SK-N-SH (cell line): ENCODE data around the gene MYO1E. TPM values are rescaled to one million over a fixed set of nuclear protein-coding genes. Genes with fewer than 3 reads are reported as not detected.
A peak's percentile ranks its signal among the peaks of the same experiment; 100 is the strongest.

ENCODE experiments used
- CTCF ChIA-PET: fragments of 300-600, 350-600 bp; formaldehyde crosslinking; extraction: SDS; loops from one replicate; lab custom pipeline; 2021; lab: Yijun Ruan, JAX
- POLR2A ChIA-PET: fragments of 350-600 bp; sonication (Branson Sonifier 250); formaldehyde crosslinking; extraction: SDS; loops from one replicate; lab custom pipeline; 2020; ENCODE audit warnings: antibody characterized with exemption, inconsistent platforms; lab: Yijun Ruan, JAX
- DNase-seq: peaks from one replicate; pipeline ENCODE4 v3.0.0; 2012
- H2AFZ ChIP-seq: fragments of 200-600 bp; sonication (generic); 2 replicates; pipeline ENCODE4 v1.8.1; 2016; ENCODE audit warnings: antibody characterized with exemption, mild to moderate bottlenecking, low read depth
- H3F3A ChIP-seq: fragments of 200-600 bp; sonication (generic); replicated peaks from 2 replicates; pipeline ENCODE3; 2016; ENCODE audit warnings: antibody characterized with exemption, mild to moderate bottlenecking; ENCODE audit not compliant: insufficient read depth
- H3K27ac ChIP-seq, 2 experiments: fragments of 200-500 bp in 1 of 2; fragments of 200-600 bp in 1 of 2; sonication (Bioruptor generic) in 1 of 2; sonication (generic), shearing (Covaris generic) in 1 of 2; 2 replicates each; pipeline versions ENCODE4 v1.5.1 to v1.6.1; 2014 to 2016; ENCODE audit warnings: low read depth in 2 of 2, inconsistent platforms in 1 of 2, low read length in 1 of 2, mild to moderate bottlenecking in 1 of 2, mixed read lengths in 1 of 2
- H3K27me3 ChIP-seq: fragments of 200-600 bp; sonication (generic), shearing (Covaris generic); 2 replicates; pipeline ENCODE4 v1.6.1; 2016; ENCODE audit warnings: mixed run types; ENCODE audit not compliant: insufficient read depth
- H3K36me3 ChIP-seq, 2 experiments: fragments of 200-500 bp in 1 of 2; fragments of 200-600 bp in 1 of 2; sonication (Bioruptor generic) in 1 of 2; sonication (generic) in 1 of 2; replicated peaks in 1 of 2; 2 replicates each; pipeline versions ENCODE3 to v1.5.1; 2014 to 2016; ENCODE audit warnings: low read length in 1 of 2, mild to moderate bottlenecking in 1 of 2; ENCODE audit not compliant: insufficient read depth in 2 of 2, control insufficient read depth in 1 of 2
- H3K4me1 ChIP-seq, 2 experiments: fragments of 200-500 bp in 1 of 2; fragments of 200-600 bp in 1 of 2; sonication (Bioruptor generic) in 1 of 2; sonication (generic), shearing (Covaris generic) in 1 of 2; 2 replicates each; pipeline versions ENCODE4 v1.5.1 to v1.6.1; 2014 to 2016; ENCODE audit warnings: low read depth in 1 of 2, low read length in 1 of 2, mixed run types in 1 of 2; ENCODE audit not compliant: insufficient read depth in 2 of 2, control insufficient read depth in 1 of 2
- H3K4me2 ChIP-seq: fragments of 200-600 bp; sonication (generic), shearing (Covaris generic); 2 replicates; pipeline ENCODE4 v1.6.1; 2017; ENCODE audit warnings: mixed run types
- H3K4me3 ChIP-seq, 2 experiments: fragments of 200-500 bp in 1 of 2; fragments of 200-600 bp in 1 of 2; sonication (Bioruptor generic) in 1 of 2; sonication (generic), shearing (Covaris generic) in 1 of 2; 2 replicates each; pipeline versions ENCODE4 v1.5.1 to v1.8.1; 2014 to 2016; ENCODE audit warnings: low read depth in 2 of 2, inconsistent platforms in 1 of 2, low read length in 1 of 2, mild to moderate bottlenecking in 1 of 2, mixed read lengths in 1 of 2, moderate library complexity in 1 of 2
- H3K79me2 ChIP-seq: fragments of 200-600 bp; sonication (generic); 2 replicates; pipeline ENCODE4 v1.8.1; 2017; ENCODE audit warnings: mild to moderate bottlenecking; ENCODE audit not compliant: insufficient read depth
- H3K9ac ChIP-seq: fragments of 200-600 bp; sonication (generic); 2 replicates; pipeline ENCODE4 v1.6.1; 2017; ENCODE audit warnings: mixed run types
- H3K9me2 ChIP-seq: fragments of 200-600 bp; sonication (generic); 2 replicates; pipeline ENCODE4 v1.6.1; 2017; ENCODE audit warnings: mixed run types
- H3K9me3 ChIP-seq: fragments of 200-600 bp; sonication (generic); 2 replicates; pipeline ENCODE4 v1.6.1; 2017; ENCODE audit warnings: mixed run types, mild to moderate bottlenecking, moderate library complexity
- H4K20me1 ChIP-seq: fragments of 200-600 bp; sonication (generic); 2 replicates; pipeline ENCODE4 v1.6.1; 2017; ENCODE audit warnings: mild to moderate bottlenecking, mixed run types; ENCODE audit not compliant: insufficient read depth
- FOSL2 ChIP-seq: IDR thresholded peaks from 2 replicates; pipeline ENCODE4 v1.4.0; 2012; ENCODE audit warnings: low read depth, mild to moderate bottlenecking, moderate library complexity, borderline replicate concordance
- MXI1 ChIP-seq: IDR thresholded peaks from 2 replicates; pipeline ENCODE4 v1.6.1; 2012; ENCODE audit warnings: mild to moderate bottlenecking, low read depth, low read length, improper control_type of control experiment
- NFIC ChIP-seq: IDR thresholded peaks from 2 replicates; pipeline ENCODE4 v1.4.0; 2012; ENCODE audit warnings: borderline replicate concordance
- RAD21 ChIP-seq: IDR thresholded peaks from 2 replicates; pipeline ENCODE4 v1.6.1; 2012; ENCODE audit warnings: mild to moderate bottlenecking, low read length
- YY1 ChIP-seq: IDR thresholded peaks from 2 replicates; pipeline ENCODE4 v1.4.0; 2012; ENCODE audit warnings: low read depth, mild to moderate bottlenecking
- ZBTB33 ChIP-seq: IDR thresholded peaks from 2 replicates; pipeline ENCODE4 v1.4.0; 2012; ENCODE audit warnings: low read depth, borderline replicate concordance
- WGBS: methylation state at CpG from one replicate; pipeline ENCODE4 v1.1.6; 2017; ENCODE audit warnings: low lambda C conversion rate; 5-methylcytosine and 5-hydroxymethylcytosine counted together
- polyA plus RNA-seq, 3 experiments: library from polyadenylated mRNA; depleted of rRNA; stranded (reverse); fragments of >200 nt; gene quantifications; 2 replicates each; pipeline ENCODE4 v1.2.3, GENCODE V29; 2012

MYO1E gene
- polyA plus RNA-seq, 1 of the 3 experiments (the other 2 are of a cell fraction): 9.7 TPM

DNA sequence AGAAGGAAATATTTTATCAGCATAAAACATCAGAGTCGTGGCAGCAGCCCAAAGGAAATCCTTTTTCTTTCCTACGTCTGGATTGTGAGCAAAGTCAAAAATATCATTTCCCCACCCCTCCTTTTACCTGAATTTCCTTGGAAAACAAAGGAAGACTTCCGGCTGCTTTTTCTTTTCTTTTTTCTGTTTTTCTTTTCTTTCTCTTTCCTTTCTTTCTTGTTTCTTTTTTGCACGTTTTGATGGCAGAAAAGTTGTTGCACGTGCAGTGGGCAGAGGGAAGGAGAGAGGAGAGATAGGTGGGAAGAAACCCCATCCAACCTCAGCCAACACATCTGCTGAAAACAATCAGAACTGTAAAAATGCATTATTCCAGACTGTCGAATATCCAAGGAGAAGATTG is 544 bp upstream of the MYO1E start:
- CTCF ChIA-PET: no interaction called here
- peaks cover 39% of the 10 kb centered on the region; the same call in 1 of the 2 replicates for H3K79me2 ChIP-seq

DNA sequence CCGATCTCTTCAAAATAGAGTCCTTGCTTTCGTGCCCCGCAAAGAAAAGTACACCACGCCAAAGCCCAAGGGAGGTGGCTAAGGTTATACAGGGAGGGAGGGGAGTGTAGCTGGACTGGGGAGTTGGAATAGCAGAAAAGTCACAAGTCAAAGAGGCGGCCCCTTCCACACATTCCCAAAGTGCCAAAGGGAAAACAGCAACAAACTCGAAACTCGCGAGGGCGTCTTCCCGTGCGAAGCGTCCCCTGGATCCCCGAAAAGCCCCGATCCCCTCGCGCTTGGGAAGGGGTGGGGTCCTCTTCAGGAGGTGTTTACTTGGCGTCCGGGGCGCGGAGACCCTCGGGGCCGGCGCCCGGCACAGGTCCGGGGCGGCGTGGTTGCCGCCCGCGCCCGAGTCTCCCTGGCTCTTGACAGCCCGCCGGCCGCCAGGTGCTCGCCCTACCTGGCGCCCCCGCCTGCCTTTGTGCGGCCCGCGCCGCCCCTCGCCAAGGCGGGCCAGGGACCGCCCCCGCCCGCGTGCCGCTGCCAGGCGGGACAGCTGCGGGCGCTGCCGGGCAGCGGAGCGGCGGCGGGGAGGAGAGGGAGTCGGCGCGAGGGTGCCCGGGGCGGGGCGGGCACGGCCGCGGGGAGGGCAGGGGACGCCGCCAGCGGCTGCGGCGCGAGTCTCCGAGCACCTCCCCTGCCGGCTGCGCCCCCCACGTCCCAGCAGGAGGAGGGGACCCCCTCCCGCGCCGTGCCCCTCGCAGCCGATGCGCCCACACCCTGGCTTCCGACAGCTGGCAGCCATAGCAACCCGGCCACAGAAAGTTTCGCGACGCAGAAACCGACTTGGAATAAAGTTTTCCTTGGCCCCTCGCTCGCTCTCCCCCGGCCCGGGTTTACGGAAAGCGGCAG is 966 bp downstream of the MYO1E start:
- DNase-seq: peak; percentile 80
- CTCF ChIA-PET: no interaction called here
- peak overlapping the region; percentile 69 for H3K9ac ChIP-seq
- no peaks in the 10 kb centered on the region for H3K9me2 ChIP-seq
- peak overlapping the region; percentile 82 to 83 for H3K4me3 ChIP-seq
- H3K4me2 ChIP-seq: peak overlapping the region; percentile 78
- peaks cover 6% of the 10 kb centered on the region for H3F3A ChIP-seq
- H4K20me1 ChIP-seq: no peaks in the 10 kb centered on the region
- no peaks in the 10 kb centered on the region for H3K9me3 ChIP-seq
- peak overlapping the region; percentile 83; the same call in 1 of the 2 replicates for H2AFZ ChIP-seq
- H3K79me2 ChIP-seq: peaks cover 53% of the 10 kb centered on the region
- POLR2A ChIA-PET: no interaction called here
- H3K4me1 ChIP-seq: peaks cover 12 to 13% of the 10 kb centered on the region in 2 experiments; a peak in 2 of 4 replicates
- H3K36me3 ChIP-seq: no peaks in the 10 kb centered on the region
- no peak for TF ChIP-seq NFIC
- no peak for TF ChIP-seq ZBTB33
- 10% methylated on average over 21 of the region's 93 CpGs for WGBS
- H3K27me3 ChIP-seq: no peaks in the 10 kb centered on the region
- peak overlapping the region; percentile 86 to 87; a peak in 3 of 4 replicates for H3K27ac ChIP-seq

More for the DNA sequence above, 544 bp upstream of the MYO1E start:
- Histone ChIP-seq H3K4me2 (peak overlapping the region; percentile 78), H3K9ac (peak overlapping the region; percentile 69), H3K27me3 (no peaks in the 10 kb centered on the region), H3K4me3 (peak overlapping the region; percentile 82 to 83), H3K4me1 (peaks cover 7 to 12% of the 10 kb centered on the region in 2 experiments; a peak in 2 of 4 replicates), H3K9me2 (no peaks in the 10 kb centered on the region), H3K9me3 (no peaks in the 10 kb centered on the region), H4K20me1 (no peaks in the 10 kb centered on the region)
- no peak for DNase-seq
- POLR2A ChIA-PET: interaction anchor here (0.7 to 0.8 kb wide), 2 partner anchors 9 to 74 kb away, joined by 4 to 5 read pairs; no protein-coding TSS in a partner anchor
- WGBS: under 1% methylated on average over 6 of the region's 6 CpGs
- TF ChIP-seq NFIC (peak; percentile 0; the same call in 1 of the 2 replicates), YY1 (no peak)
- TF ChIP-seq, all 33 proteins: peak for 1
- Histone ChIP-seq H3K27ac (peak overlapping the region; percentile 86 to 87), H2AFZ (peak overlapping the region; percentile 95), H3F3A (peaks cover 6% of the 10 kb centered on the region), H3K36me3 (no peaks in the 10 kb centered on the region)

DNA sequence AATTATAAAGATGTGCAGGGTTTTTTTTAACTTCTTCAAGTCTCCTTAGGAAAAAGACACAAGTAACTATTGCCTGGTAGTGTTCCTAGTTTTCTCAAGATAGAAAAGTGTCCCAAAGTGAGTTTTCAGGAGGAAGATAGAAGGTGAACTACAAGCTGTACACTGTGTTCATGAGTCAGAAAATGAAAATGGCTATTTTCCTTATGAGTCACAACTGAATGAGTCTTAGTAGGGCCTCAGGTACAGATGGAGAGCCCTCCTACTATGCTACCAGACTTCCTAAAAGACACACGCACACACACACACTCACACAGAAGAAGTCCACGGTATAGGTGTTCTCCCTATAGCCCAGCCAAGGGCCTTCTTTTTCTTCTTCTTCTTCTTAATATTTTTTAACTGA is 3.1 kb downstream of the MYO1E start:
- H3K4me1 ChIP-seq: peaks cover 12 to 13% of the 10 kb centered on the region in 2 experiments; a peak in 2 of 4 replicates
- no peak overlapping the region for H3K27ac ChIP-seq
- no peak overlapping the region for H3K9ac ChIP-seq
- no peak overlapping the region for H2AFZ ChIP-seq
- peak overlapping the region; percentile 75; the same call in 1 of the 2 replicates for H3K4me2 ChIP-seq
- TF ChIP-seq FOSL2 (0 out of 2 replicates have a peak, but pooled peaks have one; percentile 12), MXI1 (no peak), RAD21 (no peak)
- no peaks in the 10 kb centered on the region for H3K27me3 ChIP-seq
- H3K79me2 ChIP-seq: peaks cover 74% of the 10 kb centered on the region
- H3K4me3 ChIP-seq: no peak overlapping the region
- H3K9me3 ChIP-seq: no peaks in the 10 kb centered on the region
- DNase-seq: no peak
- no peaks in the 10 kb centered on the region for H4K20me1 ChIP-seq
- POLR2A ChIA-PET: no interaction called here
- peaks cover 2% of the 10 kb centered on the region for H3F3A ChIP-seq
- H3K9me2 ChIP-seq: no peaks in the 10 kb centered on the region
- H3K36me3 ChIP-seq: no peaks in the 10 kb centered on the region
- 93% methylated on average over 2 of the region's 2 CpGs for WGBS
- CTCF ChIA-PET: no interaction called here
